PC-9 (cell line): Measurements from ENCODE around the gene ARSI. TPM values are rescaled to one million over a fixed set of nuclear protein-coding genes. Genes with fewer than 3 reads are reported as not detected.

ENCODE experiments used
- Bru-seq: library from RNA; stranded (reverse); fragments of 400-500 nt; gene quantifications from one replicate; lab custom pipeline; 2021; lab: Mats Ljungman, UMichigan
- BruChase-seq, 2 experiments: library from RNA; stranded (reverse); fragments of 400-500 nt; gene quantifications; one replicate each; lab custom pipeline; 2021; lab: Mats Ljungman, UMichigan
- BruUV-seq: library from RNA; stranded (reverse); fragments of 400-500 nt; replicated peaks from 2 replicates; lab custom pipeline; 2021; lab: Mats Ljungman, UMichigan
- CTCF ChIA-PET: fragments of 300-600 bp; sonication (Branson Sonifier 250); formaldehyde crosslinking; loops from one replicate; lab custom pipeline; 2022; ENCODE audit warnings: antibody characterized with exemption; lab: Charles Lee
- POLR2A ChIA-PET: fragments of 300-600 bp; sonication (Branson Sonifier 250); formaldehyde crosslinking; loops from one replicate; lab custom pipeline; 2022; ENCODE audit warnings: antibody characterized with exemption; ENCODE audit not compliant: unreplicated experiment; lab: Charles Lee
- DNase-seq, 2 experiments: peaks; one replicate each; pipeline versions ENCODE4 v3.0.0 to v3.0.0-alpha.2; 2015 to 2022; ENCODE audit warnings: mixed read lengths in 1 of 2
- H2AFZ ChIP-seq: fragments of 200-600 bp; sonication (generic); 2 replicates; pipeline ENCODE4 v1.8.1; 2017; ENCODE audit warnings: antibody characterized with exemption
- H3F3A ChIP-seq: fragments of 200-600 bp; sonication (generic); 2 replicates; pipeline ENCODE4 v1.8.1; 2017; ENCODE audit warnings: antibody characterized with exemption, mild to moderate bottlenecking, low read depth; ENCODE audit not compliant: insufficient read depth
- H3K27ac ChIP-seq: fragments of 200-600 bp; sonication (generic); 2 replicates; pipeline ENCODE4 v1.6.1; 2016; ENCODE audit warnings: mixed run types
- H3K27me3 ChIP-seq: fragments of 200-600 bp; sonication (generic); 2 replicates; pipeline ENCODE4 v1.6.1; 2016; ENCODE audit warnings: low read depth, mixed run types; ENCODE audit not compliant: insufficient read depth
- H3K36me3 ChIP-seq: fragments of 200-600 bp; sonication (generic); 2 replicates; pipeline ENCODE4 v1.6.1; 2016; ENCODE audit warnings: low read depth, mixed run types
- H3K4me1 ChIP-seq: fragments of 200-600 bp; sonication (generic); replicated peaks from 2 replicates; pipeline ENCODE4 v1.6.1; 2016; ENCODE audit warnings: mixed run types; ENCODE audit not compliant: insufficient read depth
- H3K4me2 ChIP-seq: fragments of 200-600 bp; sonication (generic); 2 replicates; pipeline ENCODE4 v1.6.1; 2017; ENCODE audit warnings: mixed run types
- H3K4me3 ChIP-seq: fragments of 200-600 bp; sonication (generic); 2 replicates; pipeline ENCODE4 v1.6.1; 2016; ENCODE audit warnings: mixed run types
- H3K79me2 ChIP-seq: fragments of 200-600 bp; sonication (generic); 2 replicates; pipeline ENCODE4 v1.6.1; 2017; ENCODE audit warnings: low read depth, mixed run types
- H3K9me2 ChIP-seq: fragments of 200-600 bp; sonication (generic); 2 replicates; pipeline ENCODE4 v1.8.1; 2017; ENCODE audit warnings: mild to moderate bottlenecking; ENCODE audit not compliant: insufficient read depth
- H3K9me3 ChIP-seq: fragments of 200-600 bp; sonication (generic); 2 replicates; pipeline ENCODE4 v1.8.1; 2016; ENCODE audit warnings: low read depth; ENCODE audit not compliant: insufficient read depth
- H4K20me1 ChIP-seq: fragments of 200-600 bp; sonication (generic); 2 replicates; pipeline ENCODE4 v1.8.1; 2017; ENCODE audit not compliant: insufficient read depth
- EZH2 ChIP-seq: fragments of 200-600 bp; sonication (generic); IDR thresholded peaks from 2 replicates; pipeline ENCODE4 v1.8.0; 2017; ENCODE audit warnings: antibody characterized with exemption, low read depth
- intact Hi-C: fragments of 100-400 bp; cut with micrococcal nuclease; formaldehyde crosslinking; loops from one replicate; pipeline ENCODE4 v1.10.0; 2022; ENCODE audit not compliant: unreplicated experiment
- long read RNA-seq: library from polyadenylated mRNA; stranded (forward); transcript quantifications from one replicate; pipeline ENCODE4 v2.0.0, GENCODE V29; 2022
- total RNA-seq: library from RNA; stranded (reverse); gene quantifications from 2 replicates; pipeline ENCODE4 v1.2.3, GENCODE V29; 2021
- TF ChIP-seq, protein P1 (sequence below): fragments of 200-600 bp; sonication (generic); conservative IDR thresholded peaks from 2 replicates; pipeline ENCODE4 v1.6.1; 2017; ENCODE audit warnings: mixed run types, antibody characterized with exemption, mild to moderate bottlenecking, moderate library complexity

The ARSI gene
- total RNA-seq (2.6 and 3.2 TPM in 2 replicates), Bru-seq, nascent RNA (percentile 19 among the genes with signal in this experiment), BruChase-seq, experiment 1, labeled RNA remaining after a 2-hour chase (percentile 22 among the genes with signal in this experiment), BruChase-seq, experiment 2, labeled RNA remaining after a 6-hour chase (percentile 32 among the genes with signal in this experiment)
- long read RNA-seq = 0 reads

DNA sequence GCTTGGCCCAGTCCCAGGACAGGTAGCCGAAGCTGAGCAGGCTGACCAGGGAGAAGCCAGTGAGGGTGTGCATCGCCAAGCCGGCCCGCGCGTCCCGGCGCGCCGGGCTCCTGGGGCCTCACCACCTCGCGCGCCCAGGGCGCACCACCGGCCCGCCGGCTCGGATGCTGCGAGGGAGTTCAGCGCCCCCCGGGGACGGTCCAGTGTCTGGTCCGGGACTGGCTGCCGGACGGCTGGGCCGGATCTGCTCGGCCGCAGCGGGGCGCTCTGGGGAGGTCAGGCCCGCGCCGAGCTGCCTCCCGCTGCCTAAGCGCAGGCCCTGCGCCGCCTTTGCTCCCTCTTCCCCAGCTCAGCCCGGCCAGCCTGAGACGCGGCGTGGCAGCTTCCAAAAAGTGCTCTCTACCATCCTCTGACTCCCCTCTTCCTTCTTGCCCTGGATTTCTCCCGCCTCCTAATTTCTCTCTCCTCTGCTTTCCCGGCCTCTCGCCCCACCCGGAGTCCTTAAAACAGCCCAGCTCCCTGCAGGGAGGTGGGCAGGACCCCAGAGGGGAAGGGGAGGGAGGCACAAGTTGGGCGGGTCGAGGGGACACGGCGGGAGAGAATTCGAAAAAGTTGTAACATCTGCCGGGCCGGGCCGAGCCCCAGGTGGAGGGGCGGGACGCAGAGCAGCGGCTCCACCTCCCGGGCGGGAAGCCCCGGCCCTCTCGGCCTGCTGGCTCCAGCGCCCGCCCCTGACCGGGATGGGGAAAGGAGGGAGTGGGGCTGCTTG lies at the start of gene ARSI:
ARSI (minus strand) TSS at position 605 of the 769 bp plus-strand sequence; CDS start at position 73, 532 bp downstream.
- peak within 1 kb of the TSS; percentile 66 for H3K4me2 ChIP-seq
- H3K4me3 ChIP-seq = peak within 1 kb of the TSS; percentile 40; the same call in 1 of the 2 replicates
- H4K20me1 ChIP-seq = no peaks in the 10 kb centered on the region
- peak within 1 kb of the TSS; percentile 58 for H2AFZ ChIP-seq
- ChIA-PET POLR2A (no interaction called here), CTCF (interaction anchor here (0.7 to 1.2 kb wide), 3 partner anchors 14 to 46 kb away, joined by 3 to 11 read pairs (median 3); no protein-coding TSS in a partner anchor)
- peaks cover 15% of the 10 kb centered on the region for H3K4me1 ChIP-seq
- intact Hi-C loops = loop anchor here (5.0 kb wide), 1 partner anchor 50 kb away; no protein-coding TSS in a partner anchor
- no TSS peak for BruUV-seq
- DNase-seq = peak in 1 of 2 experiments; percentile 56
- no peaks in the 10 kb centered on the region for H3K9me3 ChIP-seq
- H3K9me2 ChIP-seq = no peaks in the 10 kb centered on the region
- H3K27me3 ChIP-seq = no peaks in the 10 kb centered on the region
- H3F3A ChIP-seq = peaks cover 18% of the 10 kb centered on the region
- H3K36me3 ChIP-seq = no peaks in the 10 kb centered on the region
- no peaks in the 10 kb centered on the region for H3K79me2 ChIP-seq
- TF ChIP-seq, protein P1, sequence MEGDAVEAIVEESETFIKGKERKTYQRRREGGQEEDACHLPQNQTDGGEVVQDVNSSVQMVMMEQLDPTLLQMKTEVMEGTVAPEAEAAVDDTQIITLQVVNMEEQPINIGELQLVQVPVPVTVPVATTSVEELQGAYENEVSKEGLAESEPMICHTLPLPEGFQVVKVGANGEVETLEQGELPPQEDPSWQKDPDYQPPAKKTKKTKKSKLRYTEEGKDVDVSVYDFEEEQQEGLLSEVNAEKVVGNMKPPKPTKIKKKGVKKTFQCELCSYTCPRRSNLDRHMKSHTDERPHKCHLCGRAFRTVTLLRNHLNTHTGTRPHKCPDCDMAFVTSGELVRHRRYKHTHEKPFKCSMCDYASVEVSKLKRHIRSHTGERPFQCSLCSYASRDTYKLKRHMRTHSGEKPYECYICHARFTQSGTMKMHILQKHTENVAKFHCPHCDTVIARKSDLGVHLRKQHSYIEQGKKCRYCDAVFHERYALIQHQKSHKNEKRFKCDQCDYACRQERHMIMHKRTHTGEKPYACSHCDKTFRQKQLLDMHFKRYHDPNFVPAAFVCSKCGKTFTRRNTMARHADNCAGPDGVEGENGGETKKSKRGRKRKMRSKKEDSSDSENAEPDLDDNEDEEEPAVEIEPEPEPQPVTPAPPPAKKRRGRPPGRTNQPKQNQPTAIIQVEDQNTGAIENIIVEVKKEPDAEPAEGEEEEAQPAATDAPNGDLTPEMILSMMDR = no peak
- no peak for TF ChIP-seq EZH2
- H3K27ac ChIP-seq = no peak within 1 kb of the TSS

- ChIA-PET POLR2A (interaction anchor here (0.6 to 0.7 kb wide), 3 partner anchors 51 to 220 kb away, joined by 3 to 8 read pairs (median 4); no protein-coding TSS in a partner anchor), CTCF (interaction anchor here (0.5 to 1.5 kb wide), 8 partner anchors 16 to 134 kb away, joined by 3 to 5 read pairs (median 4); no protein-coding TSS in a partner anchor)
- no peaks in the 10 kb centered on the region for H4K20me1 ChIP-seq
Measured at GRCh38 chr5:150350524-150351344, 48.0 kb upstream of the ARSI start.

More at GRCh38 chr5:150350524-150351344, 48.0 kb upstream of the ARSI start:
- H3K4me2 ChIP-seq = no peak overlapping the region
- H3K27ac ChIP-seq = no peak overlapping the region
- H3K4me3 ChIP-seq = no peak overlapping the region
- intact Hi-C loops = loop anchor here (1.0 to 10.0 kb wide), 9 partner anchors 30 to 716 kb away; partner anchors contain the start of gene ARSI
- no peaks in the 10 kb centered on the region for H3K36me3 ChIP-seq
- TF ChIP-seq, protein P1 = peak; percentile 90
- no peak for TF ChIP-seq EZH2
- no peaks in the 10 kb centered on the region for H3K9me3 ChIP-seq
- no TSS peak for BruUV-seq
- no peaks in the 10 kb centered on the region for H3K9me2 ChIP-seq
- H3K79me2 ChIP-seq = no peaks in the 10 kb centered on the region
- H3K27me3 ChIP-seq = no peaks in the 10 kb centered on the region
- no peaks in the 10 kb centered on the region for H3F3A ChIP-seq
- peaks cover 6% of the 10 kb centered on the region for H3K4me1 ChIP-seq
- peak; percentile 66 to 82 for DNase-seq
- no peak overlapping the region for H2AFZ ChIP-seq
